Left kidney (tissue), 2 donors: ENCODE measurements around the gene MGMT. TPM values are rescaled to one million over a fixed set of nuclear protein-coding genes. Genes with fewer than 3 reads are reported as not detected.

Experiments
- DNase-seq: peaks from one replicate; pipeline ENCODE4 v3.0.0-alpha.2; 2013
- polyA plus RNA-seq: library from polyadenylated mRNA; unstranded; fragments of 120-200 nt; gene quantifications from one replicate; pipeline ENCODE4 v1.2.1, GENCODE V29; 2013; ENCODE audit not compliant: insufficient read length

The MGMT gene
- polyA plus RNA-seq, 1 donor = 13.8 TPM

GRCh38 chr10:129586898-129587443, 119.9 kb downstream of the MGMT start:
- no peak for DNase-seq

DNA sequence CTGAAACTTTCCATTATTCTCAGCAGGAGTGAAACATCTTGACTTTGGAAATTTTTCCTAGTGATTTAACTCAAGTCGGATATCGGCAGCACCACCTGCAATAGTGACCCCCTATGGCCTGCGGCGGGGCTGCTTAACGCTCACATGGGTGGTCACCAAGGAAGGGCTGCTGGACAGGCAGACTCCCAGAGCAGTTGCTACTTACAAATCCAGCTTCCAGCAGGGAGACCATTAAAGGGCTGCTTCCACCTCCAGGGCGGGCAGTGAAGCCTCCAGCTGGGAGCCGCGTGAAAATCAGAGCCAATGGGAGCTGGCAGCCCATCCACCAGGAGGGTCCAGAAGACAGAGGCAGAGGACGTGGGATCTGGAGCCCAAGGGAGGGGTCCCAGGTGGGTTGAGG, 122.5 kb downstream of the MGMT start:
- no peak for DNase-seq

GRCh38 chr10:129593953-129594352, 126.9 kb downstream of the MGMT start:
- DNase-seq = no peak

DNA sequence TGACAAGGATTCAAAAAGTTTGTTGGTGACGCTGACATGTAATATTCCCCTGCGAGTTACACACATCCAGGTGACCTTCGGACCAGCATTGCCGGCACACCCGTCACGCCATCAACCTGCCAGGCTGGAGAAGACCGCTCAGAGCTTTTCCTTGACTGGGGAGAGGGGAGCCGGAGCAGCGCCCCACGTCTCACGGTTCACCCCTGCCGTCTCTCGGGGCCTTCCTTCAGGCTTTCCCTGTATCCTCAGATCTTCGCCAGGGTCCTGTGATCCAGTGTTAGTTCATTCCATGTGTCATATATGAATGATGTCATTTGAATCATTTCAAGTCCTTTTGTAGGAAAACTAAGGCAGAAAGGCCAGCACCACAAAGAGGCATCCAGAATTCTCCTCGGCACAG, 127.8 kb downstream of the MGMT start:
- DNase-seq = no peak

DNA sequence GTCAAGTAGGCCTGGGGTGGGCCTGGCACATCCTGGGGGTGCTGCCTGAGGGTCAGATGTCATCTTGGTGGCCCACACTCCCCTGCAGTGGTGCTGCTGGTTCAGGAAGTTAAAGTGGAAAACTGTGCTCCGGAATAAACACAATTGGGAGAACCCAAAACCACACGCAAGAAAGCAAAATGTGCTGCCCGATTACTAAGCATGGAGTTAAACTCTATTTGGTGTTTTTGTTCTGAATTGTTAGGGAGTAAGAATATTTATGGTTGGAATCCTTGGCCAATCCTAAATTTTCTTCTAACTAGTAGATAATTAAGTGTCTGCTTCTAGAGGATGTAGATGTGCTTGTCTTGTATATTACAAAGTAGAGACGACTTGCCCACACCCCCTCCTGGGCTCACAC, 131.4 kb downstream of the MGMT start:
- no peak for DNase-seq

GRCh38 chr10:129599160-129599559, 132.1 kb downstream of the MGMT start:
- DNase-seq = no peak

DNA sequence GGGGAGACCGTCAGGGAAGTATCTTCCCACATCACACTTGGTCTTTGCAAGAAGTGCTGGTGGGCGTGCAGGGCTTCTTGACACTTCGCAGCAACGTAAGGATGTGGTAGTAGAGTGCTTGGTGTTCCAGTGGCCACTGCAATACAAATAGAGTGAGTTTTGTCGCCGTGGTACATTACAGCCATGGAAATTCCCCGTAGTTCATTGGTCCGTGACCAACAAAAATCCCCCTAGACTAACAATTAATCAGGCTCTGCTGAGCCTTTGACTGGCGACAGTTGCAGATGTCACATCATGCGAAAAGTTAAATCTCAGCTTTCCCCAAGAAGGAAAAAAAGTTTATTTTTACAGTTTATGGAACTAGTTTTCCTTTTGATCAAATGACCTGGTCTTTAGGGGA, 134.7 kb downstream of the MGMT start:
- DNase-seq = peak; percentile 33

- DNase-seq = no peak
These were observed 136.0 kb downstream of the MGMT start for GRCh38 chr10:129602938-129603535.

DNA sequence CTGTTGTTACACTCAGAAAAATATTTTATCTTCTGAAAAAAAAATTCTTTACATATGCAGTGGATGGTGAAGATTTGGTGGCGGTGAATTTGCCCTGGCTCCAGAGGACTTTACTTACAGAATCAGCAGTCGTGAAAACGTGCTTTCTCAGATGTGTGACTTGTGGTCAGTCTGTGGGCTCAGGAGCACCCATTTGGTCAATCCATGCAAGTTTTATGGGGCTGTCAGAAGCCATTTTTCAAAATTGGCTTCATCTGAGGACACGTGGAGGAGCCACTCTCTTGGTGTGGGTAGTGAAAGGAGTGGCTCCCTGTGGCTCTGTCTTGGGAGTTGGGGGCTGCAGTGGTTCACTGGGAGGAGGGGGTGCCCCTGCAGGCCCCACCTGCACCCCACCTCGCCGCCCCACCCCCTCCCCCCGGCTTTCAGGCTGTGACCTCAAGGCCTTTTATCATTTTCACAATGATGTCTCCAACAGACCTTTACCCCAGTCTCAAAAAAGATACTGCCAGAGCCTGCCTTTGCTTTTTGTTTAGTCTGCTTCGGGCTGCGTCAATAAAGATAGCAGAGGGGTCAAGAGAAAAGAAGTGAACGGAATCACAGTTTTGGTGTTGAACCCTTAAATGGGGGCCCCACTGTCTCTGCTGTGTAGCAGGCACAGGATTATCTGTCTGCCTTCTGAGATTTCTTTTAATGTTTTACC, 137.4 kb downstream of the MGMT start:
- no peak for DNase-seq

GRCh38 chr10:129605266-129605985, 138.4 kb downstream of the MGMT start:
- DNase-seq = no peak

GRCh38 chr10:129605986-129606518, 139.0 kb downstream of the MGMT start:
- DNase-seq = no peak

GRCh38 chr10:129607607-129608109, 140.6 kb downstream of the MGMT start:
- DNase-seq = no peak

- DNase-seq = no peak
These were observed 141.6 kb downstream of the MGMT start for GRCh38 chr10:129608653-129609052.

GRCh38 chr10:129609551-129609950, 142.5 kb downstream of the MGMT start:
- no peak for DNase-seq

GRCh38 chr10:129612481-129613109, 145.6 kb downstream of the MGMT start:
- DNase-seq = no peak

DNA sequence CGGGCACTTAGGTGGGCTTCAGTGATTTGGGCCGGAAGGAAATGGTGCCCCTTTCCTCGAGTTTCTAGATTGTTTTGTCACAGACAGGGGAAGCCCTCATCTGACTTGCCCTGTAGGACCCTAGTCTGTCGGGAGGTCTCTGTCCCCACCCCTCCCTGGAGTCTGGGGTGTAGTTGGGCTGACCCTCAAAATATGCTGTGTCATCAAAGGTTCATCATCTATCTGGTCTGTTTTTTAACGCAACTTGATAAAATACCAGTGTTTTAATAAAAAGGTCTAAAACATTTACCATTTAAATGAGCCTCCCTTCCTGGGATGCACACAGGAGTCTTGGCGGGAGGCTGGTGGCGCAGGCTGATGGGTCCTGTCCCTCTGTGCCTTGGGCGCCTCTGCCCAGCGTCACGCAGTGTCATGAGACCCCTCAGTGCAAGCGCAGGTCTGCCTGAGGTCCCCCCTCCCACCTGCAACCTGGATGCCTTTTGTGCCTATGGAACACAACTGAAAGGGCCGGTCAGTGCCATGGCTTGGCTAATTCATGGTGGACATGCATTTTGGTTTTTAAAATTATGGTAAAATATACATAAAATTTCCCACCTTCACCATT, 146.4 kb downstream of the MGMT start:
- DNase-seq = no peak

GRCh38 chr10:129614341-129614740, 147.3 kb downstream of the MGMT start:
- no peak for DNase-seq

DNA sequence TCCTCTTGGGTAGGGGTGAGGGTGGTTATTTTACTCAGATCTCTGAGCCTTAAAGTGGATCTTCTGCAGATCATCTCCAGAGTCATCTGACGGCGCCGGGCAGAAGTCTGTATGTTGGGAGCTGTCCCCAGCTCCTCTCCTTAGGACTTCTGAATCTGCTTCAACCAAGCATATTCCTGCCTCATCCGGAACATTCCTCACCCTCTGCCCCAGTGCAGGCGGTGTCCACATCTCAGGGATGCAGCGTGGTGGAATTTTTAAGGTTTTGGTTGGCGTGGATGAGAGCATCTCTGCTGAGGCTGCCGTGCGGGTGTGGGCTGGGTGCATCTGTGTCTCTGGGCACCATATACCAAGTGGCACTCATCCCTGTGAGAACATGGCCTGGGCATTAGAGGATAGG, 148.3 kb downstream of the MGMT start:
- DNase-seq = no peak

GRCh38 chr10:129615921-129616525, 149.0 kb downstream of the MGMT start:
- DNase-seq = no peak

DNA sequence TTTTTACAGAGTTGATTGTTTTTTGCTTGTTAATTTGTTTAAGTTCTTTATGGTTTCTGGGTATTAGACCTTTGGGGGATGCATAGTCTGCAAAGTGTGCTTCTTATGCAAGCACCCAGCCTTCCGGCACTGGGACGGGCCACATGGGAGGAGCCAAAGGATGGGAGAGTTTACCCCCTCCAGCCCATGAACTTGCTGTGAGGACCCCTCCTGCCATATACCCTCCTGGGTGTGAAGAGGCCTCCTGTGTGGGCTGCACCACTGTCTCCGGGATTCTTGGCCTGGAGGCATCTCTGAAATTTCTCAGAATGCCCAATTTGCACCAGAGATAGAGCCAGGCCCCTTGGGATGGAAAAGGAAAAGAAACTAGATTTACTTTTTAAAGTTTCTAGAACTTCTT, 150.7 kb downstream of the MGMT start:
- no peak for DNase-seq

DNA sequence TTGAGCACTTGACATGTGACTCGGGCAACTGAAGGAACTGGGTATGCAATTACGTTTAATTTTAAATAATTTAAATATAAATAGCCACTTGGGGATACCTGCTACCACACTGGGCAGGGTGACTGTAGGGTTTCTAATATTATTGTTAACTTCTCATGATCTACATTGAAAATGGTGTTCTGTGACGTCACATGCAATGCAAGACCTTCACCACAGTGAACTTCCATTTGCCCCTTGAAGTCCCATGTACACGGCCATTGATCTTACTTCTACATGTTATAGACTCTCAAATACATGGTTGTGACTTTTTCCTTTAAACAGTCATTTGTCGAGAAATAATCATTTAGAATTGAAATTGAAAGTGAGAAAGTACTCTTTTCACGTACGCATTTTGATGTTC, 154.0 kb downstream of the MGMT start:
- DNase-seq = no peak
